Vagina (tissue), 2 donors: ENCODE measurements around the gene PRDM16.

Experiments
- CTCF ChIP-seq, 3 experiments: fragments of 450-650 bp in 2 of 3; fragments of 200-600 bp in 1 of 3; sonication (generic) in 1 of 3; IDR thresholded peaks; one replicate each; pipeline ENCODE4 v1.5.1; 2017 to 2019; ENCODE audit warnings: antibody characterized with exemption in 3 of 3, mild to moderate bottlenecking in 2 of 3, moderate library complexity in 2 of 3
- POLR2A ChIP-seq, 2 donors: fragments of 450-650 bp; IDR thresholded peaks; one replicate each; pipeline ENCODE4 v1.6.1; 2017; ENCODE audit warnings: antibody characterized with exemption in 2 of 2, mild to moderate bottlenecking in 2 of 2, moderate library complexity in 2 of 2

GRCh38 chr1:3345792-3346191 is 276.8 kb downstream of the PRDM16 start:
- no peak for TF ChIP-seq CTCF (IDR thresholded peaks at IDR 0.05)
- no peak for TF ChIP-seq POLR2A (IDR thresholded peaks at IDR 0.05)
